GM12864 (cell line): ENCODE measurements around the gene EPSTI1.

ENCODE experiments used
- DNase-seq: peaks from one replicate; pipeline ENCODE4 v3.0.0-alpha.2; 2011; ENCODE audit warnings: low read depth
- H3K4me3 ChIP-seq: 2 replicates; pipeline ENCODE4 v1.5.1; 2011; ENCODE audit warnings: mild to moderate bottlenecking, low read depth, low read length, control low read depth
- CTCF ChIP-seq: IDR thresholded peaks from 2 replicates; pipeline ENCODE4 v1.5.1; 2011; ENCODE audit warnings: low read depth, mild to moderate bottlenecking, moderate library complexity, low read length, control low read depth, inconsistent platforms; ENCODE audit errors: missing control alignments

EPSTI1 gene

GRCh38 chr13:42883771-42884467, 108.1 kb downstream of the EPSTI1 start:
- no peak for TF ChIP-seq CTCF
- H3K4me3 ChIP-seq, result no peak overlapping the region
- no peak for DNase-seq

GRCh38 chr13:42883142-42883541, 108.9 kb downstream of the EPSTI1 start:
- no peak for DNase-seq
- no peak overlapping the region for H3K4me3 ChIP-seq
- TF ChIP-seq CTCF, result no peak

- DNase-seq, result no peak
- no peak overlapping the region for H3K4me3 ChIP-seq
- no peak for TF ChIP-seq CTCF
Observed at GRCh38 chr13:42880056-42880605, 111.9 kb downstream of the EPSTI1 start.

GRCh38 chr13:42878721-42879120, 113.3 kb downstream of the EPSTI1 start:
- TF ChIP-seq CTCF, result no peak
- no peak for DNase-seq
- H3K4me3 ChIP-seq, result no peak overlapping the region

- no peak for DNase-seq
- H3K4me3 ChIP-seq, result no peak overlapping the region
- no peak for TF ChIP-seq CTCF
Observed at GRCh38 chr13:42876887-42877545, 115.0 kb downstream of the EPSTI1 start.

- H3K4me3 ChIP-seq, result no peak overlapping the region
- TF ChIP-seq CTCF, result no peak
- peak; percentile 53 for DNase-seq
Observed at GRCh38 chr13:42876270-42876714, 115.7 kb downstream of the EPSTI1 start.
